ENCODE data around the gene CAMTA2.

Gene CAMTA2

GRCh38 chr17:4973256-4974114 is 14.0 kb downstream of the CAMTA2 start:
- no peak for TF ChIP-seq CTCF (IDR thresholded peaks at IDR 0.05; ENCODE audit: low read depth, low read length, missing control alignments)
- no peak overlapping the region for H3K4me3 ChIP-seq (ENCODE audit: low read depth, low read length)

GRCh38 chr17:4972752-4973151 is 14.7 kb downstream of the CAMTA2 start:
- DNase-seq (ENCODE audit: low read depth) = no peak
- H3K4me3 ChIP-seq (ENCODE audit: low read depth, low read length) = no peak overlapping the region
- TF ChIP-seq CTCF (IDR thresholded peaks at IDR 0.05; ENCODE audit: low read depth, low read length, missing control alignments) = no peak

More at GRCh38 chr17:4973256-4974114, 14.0 kb downstream of the CAMTA2 start:
- no peak for DNase-seq (ENCODE audit: low read depth)

- no peak overlapping the region for H3K4me3 ChIP-seq (ENCODE audit: low read depth, low read length)
- DNase-seq (ENCODE audit: low read depth) = no peak
- TF ChIP-seq CTCF (IDR thresholded peaks at IDR 0.05; ENCODE audit: low read depth, low read length, missing control alignments) = no peak
These were observed 15.2 kb downstream of the CAMTA2 start for GRCh38 chr17:4972322-4972721.

- no peak overlapping the region for H3K4me3 ChIP-seq (ENCODE audit: low read depth, low read length)
- TF ChIP-seq CTCF (IDR thresholded peaks at IDR 0.05; ENCODE audit: low read depth, low read length, missing control alignments) = no peak
- no peak for DNase-seq (ENCODE audit: low read depth)
These were observed 15.6 kb downstream of the CAMTA2 start for GRCh38 chr17:4971826-4972225.

- H3K4me3 ChIP-seq (ENCODE audit: low read depth, low read length) = no peak overlapping the region
- DNase-seq (ENCODE audit: low read depth) = no peak
- TF ChIP-seq CTCF (IDR thresholded peaks at IDR 0.05; ENCODE audit: low read depth, low read length, missing control alignments) = no peak
These were observed 17.2 kb downstream of the CAMTA2 start for GRCh38 chr17:4970273-4970672.

GRCh38 chr17:4969551-4970173 is 17.8 kb downstream of the CAMTA2 start:
- H3K4me3 ChIP-seq (ENCODE audit: low read depth, low read length) = no peak overlapping the region
- TF ChIP-seq CTCF (IDR thresholded peaks at IDR 0.05; ENCODE audit: low read depth, low read length, missing control alignments) = no peak
- DNase-seq (ENCODE audit: low read depth) = no peak

Measured in GM12864 (cell line).